GM15510 (cell line): ENCODE measurements around the gene ITIH3.

Experiments
- POLR2A ChIP-seq: IDR thresholded peaks from 3 replicates; pipeline ENCODE4 v1.6.1; 2011; ENCODE audit warnings: borderline replicate concordance; ENCODE audit not compliant: insufficient read length; ENCODE audit errors: extremely low read depth

The ITIH3 gene

DNA sequence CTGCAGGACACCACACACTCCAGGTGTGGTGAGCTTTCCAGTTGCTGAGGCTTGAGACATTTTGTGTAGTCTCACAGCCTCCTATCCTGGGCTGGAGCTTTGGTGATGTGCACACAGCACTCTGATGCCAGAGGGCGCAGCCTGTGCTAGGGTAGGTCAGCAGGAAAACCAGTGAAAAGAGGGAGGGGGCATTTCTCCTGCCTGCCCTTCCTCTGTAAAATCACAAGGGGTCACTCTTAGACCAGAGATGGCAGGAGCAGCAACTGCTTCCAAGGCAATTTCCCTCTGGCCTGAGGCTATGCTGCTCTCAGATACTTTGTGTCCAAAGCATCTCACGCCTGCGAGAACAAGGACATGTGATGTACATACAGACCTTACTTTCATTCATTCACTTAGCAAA, 56.8 kb downstream of the ITIH3 start:
- TF ChIP-seq POLR2A: no peak

DNA sequence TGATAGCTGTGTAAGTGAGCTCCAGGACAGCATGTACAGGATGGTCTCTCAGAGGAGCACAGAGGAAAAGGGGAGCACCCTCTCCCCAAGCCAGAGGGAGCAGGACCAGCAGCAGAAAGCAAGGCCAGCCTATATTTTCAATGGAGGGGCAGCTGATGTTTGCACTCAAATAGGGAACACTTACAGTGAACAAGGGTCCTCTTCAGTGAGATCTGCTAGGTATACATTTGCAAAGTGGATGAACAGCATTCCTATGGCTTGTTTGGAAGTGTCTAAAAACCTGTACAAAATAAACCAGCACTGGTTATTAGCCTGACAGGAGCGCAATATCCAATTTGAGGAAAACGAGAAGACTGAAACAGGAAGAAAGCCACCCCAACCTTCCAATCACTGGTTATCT, 57.8 kb downstream of the ITIH3 start:
- TF ChIP-seq POLR2A: no peak

DNA sequence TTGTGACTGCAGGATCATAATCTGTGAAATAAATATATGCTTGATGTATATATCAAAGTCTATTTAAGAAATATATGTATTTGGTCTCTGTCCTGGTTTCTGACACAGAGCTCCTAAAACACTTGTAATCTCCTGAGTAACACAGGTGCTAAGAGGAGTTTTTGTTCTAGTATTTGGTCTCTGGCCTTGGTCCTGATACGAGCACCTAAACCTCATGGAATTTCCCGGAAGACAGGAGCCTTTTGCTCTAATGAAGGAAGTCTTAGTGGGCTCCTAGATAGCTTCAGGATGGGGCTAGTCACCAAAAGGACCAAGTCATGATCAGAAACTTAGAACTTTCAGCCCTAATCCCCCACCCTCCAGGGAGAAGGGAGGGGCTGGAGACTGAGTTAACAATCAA, 59.4 kb downstream of the ITIH3 start:
- no peak for TF ChIP-seq POLR2A

DNA sequence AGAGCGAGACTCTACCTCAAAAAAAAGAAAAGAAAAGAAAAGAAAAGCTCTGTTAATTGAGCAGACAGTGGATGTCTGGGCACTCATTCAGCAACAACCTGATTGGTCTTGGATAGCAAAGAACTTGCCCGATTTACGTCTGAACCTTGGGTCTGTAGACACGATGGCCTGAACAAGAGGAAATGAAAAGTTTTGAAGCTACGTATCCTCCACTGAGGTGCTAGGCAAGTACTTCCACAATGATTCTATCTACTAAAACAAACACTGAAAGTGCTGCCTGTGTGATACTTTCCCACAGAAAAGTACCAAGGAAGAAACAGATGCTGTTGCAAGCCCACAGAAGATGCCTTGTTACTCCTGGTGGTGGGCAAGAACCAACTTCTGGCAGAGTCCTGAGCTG, 62.1 kb downstream of the ITIH3 start:
- no peak for TF ChIP-seq POLR2A

DNA sequence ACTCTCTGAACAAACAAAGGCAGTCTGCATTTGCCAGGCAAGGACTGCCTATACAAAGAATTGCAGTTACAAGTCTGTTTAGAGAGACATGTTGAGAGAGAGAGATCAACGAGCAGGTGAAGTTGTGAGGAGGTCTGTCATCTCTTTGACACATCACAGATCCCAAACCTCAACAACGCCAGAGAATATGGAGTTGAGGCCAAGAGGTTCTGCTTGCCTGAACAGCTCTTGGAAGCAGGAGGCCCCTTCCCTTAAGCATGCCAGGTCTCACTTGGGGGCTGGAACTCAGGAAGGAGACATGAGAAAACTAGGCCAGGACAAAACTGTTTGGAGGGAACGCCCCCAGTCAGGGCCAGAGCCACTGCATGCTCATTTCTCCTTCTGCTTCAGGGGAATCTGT, 62.5 kb downstream of the ITIH3 start:
- no peak for TF ChIP-seq POLR2A

DNA sequence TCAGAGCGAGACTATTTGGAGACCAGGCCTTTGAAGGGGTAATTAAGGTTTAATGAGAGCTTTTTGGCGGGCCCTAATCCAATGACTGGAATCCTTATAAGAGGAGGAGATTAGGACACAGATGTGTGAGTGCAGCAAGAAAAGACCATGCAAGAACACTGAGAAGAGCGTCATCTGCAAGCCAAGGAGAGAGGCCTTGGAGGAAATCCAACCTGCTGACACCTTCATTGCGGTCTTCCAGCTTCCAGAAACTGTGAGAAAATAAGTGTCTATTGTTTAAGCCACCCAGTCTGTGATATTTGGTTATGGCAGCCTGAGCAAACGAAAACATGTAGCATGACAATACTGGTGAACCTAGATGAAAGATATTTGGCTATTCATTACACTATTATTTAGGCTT, 63.3 kb downstream of the ITIH3 start:
- no peak for TF ChIP-seq POLR2A
